IMR-90 (cell line): ENCODE measurements around the gene MRPS35. TPM values are rescaled to one million over a fixed set of nuclear protein-coding genes. Genes with fewer than 3 reads are reported as not detected.

Experiments
- ATAC-seq: fragments of 200-7000 bp; cut with Tn5 transposase; 2 replicates; pipeline ENCODE4 v1.9.1; 2020; ENCODE audit warnings: low read depth, mild to moderate bottlenecking, moderate library complexity
- BruUV-seq: library from RNA; stranded (reverse); fragments of 400-500 nt; replicated peaks from 2 replicates; lab custom pipeline; 2021; lab: Mats Ljungman, UMichigan
- CTCF ChIA-PET: fragments of 300-600 bp; formaldehyde crosslinking; extraction: SDS; loops from one replicate; lab custom pipeline; 2021; ENCODE audit warnings: antibody characterized with exemption; lab: Yijun Ruan, JAX
- POLR2A ChIA-PET: fragments of 300-600 bp; sonication (Branson Sonifier 250); formaldehyde crosslinking; loops from one replicate; lab custom pipeline; 2022; ENCODE audit warnings: antibody characterized with exemption; ENCODE audit not compliant: unreplicated experiment; lab: Charles Lee
- DNase-seq: peaks from one replicate; pipeline ENCODE4 v3.0.0; 2013
- H2AFZ ChIP-seq: replicated peaks from 2 replicates; pipeline ENCODE3; 2013; ENCODE audit warnings: low read length, mild to moderate bottlenecking; ENCODE audit not compliant: poor library complexity
- H2AK5ac ChIP-seq: 2 replicates; pipeline ENCODE4 v1.6.1; 2013; ENCODE audit warnings: low read depth, low read length, inconsistent platforms
- H2AK9ac ChIP-seq: replicated peaks from 2 replicates; pipeline ENCODE3; 2013; ENCODE audit warnings: mild to moderate bottlenecking, low read depth, low read length, moderate library complexity; ENCODE audit not compliant: poor library complexity
- H2BK120ac ChIP-seq: 2 replicates; pipeline ENCODE4 v1.6.1; 2013; ENCODE audit warnings: low read depth, low read length, inconsistent platforms
- H2BK15ac ChIP-seq: 3 replicates; pipeline ENCODE4 v1.6.1; 2013; ENCODE audit warnings: low read depth, low read length, inconsistent platforms
- H2BK20ac ChIP-seq: 2 replicates; pipeline ENCODE4 v1.6.1; 2013; ENCODE audit warnings: low read depth, mild to moderate bottlenecking, inconsistent platforms, low read length, moderate library complexity
- H2BK5ac ChIP-seq: 2 replicates; pipeline ENCODE4 v1.6.1; 2013; ENCODE audit warnings: mild to moderate bottlenecking, low read depth, low read length, inconsistent platforms; ENCODE audit not compliant: poor library complexity, severe bottlenecking
- H3K14ac ChIP-seq: replicated peaks from 2 replicates; pipeline ENCODE4 v1.6.1; 2013; ENCODE audit warnings: low read depth, low read length, inconsistent platforms
- H3K18ac ChIP-seq: 2 replicates; pipeline ENCODE4 v1.6.1; 2013; ENCODE audit warnings: low read depth, low read length, control low read depth
- H3K23ac ChIP-seq: 2 replicates; pipeline ENCODE4 v1.6.1; 2013; ENCODE audit warnings: low read depth, low read length, inconsistent platforms
- H3K27ac ChIP-seq: 2 replicates; pipeline ENCODE4 v1.5.1; 2013; ENCODE audit warnings: mild to moderate bottlenecking, control low read depth, low read length; ENCODE audit not compliant: insufficient read depth
- H3K27me3 ChIP-seq: 2 replicates; pipeline ENCODE4 v1.6.1; 2013; ENCODE audit warnings: low read length; ENCODE audit not compliant: control insufficient read depth, insufficient read depth
- H3K36me3 ChIP-seq: 2 replicates; pipeline ENCODE4 v1.6.1; 2013; ENCODE audit warnings: low read length, mixed read lengths; ENCODE audit not compliant: control insufficient read depth, insufficient read depth
- H3K4ac ChIP-seq: 2 replicates; pipeline ENCODE4 v1.6.1; 2013; ENCODE audit warnings: low read depth, low read length, inconsistent platforms
- H3K4me1 ChIP-seq: 2 replicates; pipeline ENCODE4 v1.6.1; 2013; ENCODE audit warnings: low read length, mixed read lengths; ENCODE audit not compliant: control insufficient read depth, insufficient read depth
- H3K4me2 ChIP-seq: 2 replicates; pipeline ENCODE4 v1.6.1; 2013; ENCODE audit warnings: low read depth, mild to moderate bottlenecking, control low read depth, low read length, moderate library complexity
- H3K4me3 ChIP-seq: 2 replicates; pipeline ENCODE4 v1.5.1; 2013; ENCODE audit warnings: low read depth, mild to moderate bottlenecking, control low read depth, low read length, moderate library complexity; ENCODE audit not compliant: insufficient read depth
- H3K56ac ChIP-seq: 2 replicates; pipeline ENCODE4 v1.6.1; 2013; ENCODE audit warnings: low read length, inconsistent platforms; ENCODE audit not compliant: insufficient read depth; ENCODE audit errors: extremely low read depth
- H3K79me1 ChIP-seq, 2 experiments: 2 replicates each; pipeline ENCODE4 v1.6.1; 2013; ENCODE audit warnings: low read length in 2 of 2, inconsistent platforms in 1 of 2, low read depth in 1 of 2
- H3K9ac ChIP-seq: 2 replicates; pipeline ENCODE4 v1.6.1; 2013; ENCODE audit warnings: low read depth, low read length, control low read depth
- H3K9me1 ChIP-seq: 2 replicates; pipeline ENCODE4 v1.6.1; 2013; ENCODE audit warnings: low read length, inconsistent platforms; ENCODE audit not compliant: insufficient read depth
- H3K9me3 ChIP-seq: 2 replicates; pipeline ENCODE4 v1.6.1; 2013; ENCODE audit warnings: low read length; ENCODE audit not compliant: control insufficient read depth, insufficient read depth
- H4K20me1 ChIP-seq: 2 replicates; pipeline ENCODE4 v1.6.1; 2013; ENCODE audit warnings: low read length, inconsistent platforms; ENCODE audit not compliant: insufficient read depth
- H4K5ac ChIP-seq: 2 replicates; pipeline ENCODE4 v1.6.1; 2013; ENCODE audit warnings: mild to moderate bottlenecking, low read depth, low read length, control low read depth
- H4K8ac ChIP-seq, 2 experiments: 2 replicates each; pipeline ENCODE4 v1.6.1; 2013; ENCODE audit warnings: low read depth in 2 of 2, low read length in 2 of 2, control low read depth in 1 of 2, inconsistent platforms in 1 of 2
- H4K91ac ChIP-seq: 2 replicates; pipeline ENCODE4 v1.6.1; 2013; ENCODE audit warnings: low read depth, low read length, inconsistent platforms; ENCODE audit not compliant: insufficient read depth
- BHLHE40 ChIP-seq: fragments of 150-350 bp; IDR thresholded peaks from 2 replicates; pipeline ENCODE4 v1.6.1; 2016; ENCODE audit warnings: mild to moderate bottlenecking, low read depth, low read length
- CEBPB ChIP-seq: IDR thresholded peaks from 2 replicates; pipeline ENCODE4 v1.6.1; 2012; ENCODE audit warnings: low read depth, low read length, improper control_type of control experiment
- CHD1 ChIP-seq: IDR thresholded peaks from 2 replicates; pipeline ENCODE4 v1.6.1; 2012; ENCODE audit warnings: low read depth, low read length, improper control_type of control experiment
- CTCF ChIP-seq: conservative IDR thresholded peaks from 2 replicates; pipeline ENCODE4 v1.5.1; 2012; ENCODE audit warnings: mild to moderate bottlenecking, low read depth, low read length, improper control_type of control experiment
- ELK1 ChIP-seq: fragments of 150-350 bp; IDR thresholded peaks from 2 replicates; pipeline ENCODE4 v1.6.1; 2016; ENCODE audit warnings: low read depth, mild to moderate bottlenecking, low read length, moderate library complexity, borderline replicate concordance
- FOS ChIP-seq: fragments of 150-350 bp; IDR thresholded peaks from 2 replicates; pipeline ENCODE4 v1.6.1; 2016; ENCODE audit warnings: low read depth, low read length
- MAFK ChIP-seq: IDR thresholded peaks from 2 replicates; pipeline ENCODE4 v1.6.1; 2012; ENCODE audit warnings: low read depth, low read length, improper control_type of control experiment
- MAZ ChIP-seq: IDR thresholded peaks from 2 replicates; pipeline ENCODE4 v1.6.1; 2012; ENCODE audit warnings: low read depth, mild to moderate bottlenecking, low read length, improper control_type of control experiment, moderate library complexity, borderline replicate concordance
- MXI1 ChIP-seq: IDR thresholded peaks from 2 replicates; pipeline ENCODE4 v1.6.1; 2012; ENCODE audit warnings: low read depth, mild to moderate bottlenecking, low read length, moderate library complexity, borderline replicate concordance
- NFE2L2 ChIP-seq: fragments of 150-350 bp; IDR thresholded peaks from 2 replicates; pipeline ENCODE4 v1.6.1; 2016; ENCODE audit warnings: low read depth, mild to moderate bottlenecking, low read length
- POLR2A ChIP-seq: IDR thresholded peaks from 2 replicates; pipeline ENCODE4 v1.6.1; 2012; ENCODE audit warnings: mild to moderate bottlenecking, low read depth, low read length
- RAD21 ChIP-seq: IDR thresholded peaks from 2 replicates; pipeline ENCODE4 v1.6.1; 2012; ENCODE audit warnings: low read length, improper control_type of control experiment
- RCOR1 ChIP-seq: IDR thresholded peaks from 2 replicates; pipeline ENCODE4 v1.6.1; 2012; ENCODE audit warnings: mild to moderate bottlenecking, low read length, improper control_type of control experiment; ENCODE audit not compliant: insufficient replicate concordance
- RFX5 ChIP-seq: IDR thresholded peaks from 2 replicates; pipeline ENCODE4 v1.8.0; 2012; ENCODE audit warnings: low read depth, mild to moderate bottlenecking, low read length, moderate library complexity
- SMC3 ChIP-seq: fragments of 150-350 bp; IDR thresholded peaks from 2 replicates; pipeline ENCODE4 v1.6.1; 2016; ENCODE audit warnings: low read depth, mild to moderate bottlenecking, antibody characterized with exemption, low read length, moderate library complexity
- USF2 ChIP-seq: fragments of 150-350 bp; IDR thresholded peaks from 2 replicates; pipeline ENCODE4 v1.6.1; 2017; ENCODE audit warnings: mild to moderate bottlenecking, antibody characterized with exemption, low read length, low read depth
- WGBS, 2 experiments: methylation state at CpG; one replicate each; pipeline versions ENCODE4 v1.1.5 to v1.1.7; 2013; ENCODE audit warnings: missing lambda C conversion rate in 2 of 2; ENCODE audit not compliant: insufficient read length in 1 of 2; ENCODE audit errors: extremely low coverage in 2 of 2; 5-methylcytosine and 5-hydroxymethylcytosine counted together
- dilution Hi-C: fragments of 300-500 bp; cut with HindIII; formaldehyde crosslinking; loops from one replicate; pipeline ENCODE4 v1.14.3; 2018; ENCODE audit warnings: low sequenced_read_pairs; ENCODE audit not compliant: unreplicated experiment
- in situ Hi-C: fragments of 300-500 bp; cut with MboI; formaldehyde crosslinking; loops from 3 replicates; pipeline ENCODE4 v1.14.3; 2019; ENCODE audit warnings: low sequenced_read_pairs, inconsistent platforms, mixed read lengths
- intact Hi-C: fragments of 100-400 bp; cut with micrococcal nuclease; formaldehyde crosslinking; loops from 2 replicates; pipeline ENCODE4 v1.10.0; 2022
- polyA plus RNA-seq, 3 experiments: library from polyadenylated mRNA; depleted of rRNA; stranded (reverse); fragments of >200 nt; gene quantifications; 2 replicates each; pipeline ENCODE4 v1.2.3, GENCODE V29; 2012; ENCODE audit warnings: low replicate concordance in 1 of 3
- total RNA-seq: library from RNA; depleted of rRNA; stranded (reverse); fragments of >200 nt; gene quantifications from 2 replicates; pipeline ENCODE4 v1.2.3, GENCODE V29; 2012

MRPS35 gene
- total and polyA plus RNA-seq, 2 of the 4 experiments (the other 2 are of a cell fraction), result 27.4 to 40.1 TPM

GRCh38 chr12:27766587-27766986, 56.0 kb downstream of the MRPS35 start:
- Histone ChIP-seq H3K27me3 (no peaks in the 10 kb centered on the region), H3K18ac (no peak overlapping the region), H3K79me1 (no peaks in the 10 kb centered on the region), H2BK15ac (no peak overlapping the region), H2BK5ac (no peak overlapping the region), H3K23ac (0 out of 2 replicates have a peak overlapping the region, but pooled peaks have one; percentile 37), H2AFZ (no peak overlapping the region), H3K4ac (no peak overlapping the region), H2AK5ac (no peak overlapping the region), H3K36me3 (no peaks in the 10 kb centered on the region), H2AK9ac (no peak overlapping the region), H3K4me2 (no peak overlapping the region), H3K56ac (no peak overlapping the region), H3K27ac (no peak overlapping the region), H3K14ac (no peak overlapping the region), H3K4me1 (peaks cover 2% of the 10 kb centered on the region; the same call in 1 of the 2 replicates), H4K8ac (no peak overlapping the region), H2BK120ac (no peak overlapping the region), H3K9ac (no peak overlapping the region), H4K91ac (no peak overlapping the region), H3K4me3 (no peak overlapping the region), H2BK20ac (no peak overlapping the region), H4K5ac (no peak overlapping the region), H3K9me1 (no peaks in the 10 kb centered on the region), H4K20me1 (no peaks in the 10 kb centered on the region), H3K9me3 (no peaks in the 10 kb centered on the region)
- WGBS, 2 experiments, result 93% methylated on average over 3 of the region's 3 CpGs; no CpG with 5 or more reads in 1 of the 2 experiments
- in situ Hi-C loops, result no loop called here
- dilution Hi-C loops, result no loop called here
- DNase-seq, result no peak
- POLR2A ChIA-PET, result no interaction called here
- CTCF ChIA-PET, result no interaction called here
- ATAC-seq, result no peak
- intact Hi-C loops, result no loop called here
- no TSS peak for BruUV-seq
- TF ChIP-seq USF2 (no peak), RAD21 (no peak), POLR2A (no peak), FOS (no peak), ELK1 (no peak), BHLHE40 (no peak), CEBPB (no peak), SMC3 (no peak), MXI1 (no peak), CHD1 (no peak), CTCF (no peak), MAFK (no peak), RFX5 (no peak), MAZ (no peak), NFE2L2 (no peak), RCOR1 (no peak)
